Parathyroid adenoma (tissue), 2 donors: ENCODE data around the gene ZCCHC4.
A peak's percentile ranks its signal among the peaks of the same experiment; 100 is the strongest.

Source experiments
- H2AFZ ChIP-seq: fragments of 300-600 bp; sonication (generic); one replicate; pipeline ENCODE4 v1.7.0; 2017; ENCODE audit warnings: antibody characterized with exemption, mild to moderate bottlenecking
- H3K27ac ChIP-seq: fragments of 300-600 bp; sonication (generic); one replicate; pipeline ENCODE4 v1.7.0; 2017
- H3K27me3 ChIP-seq: fragments of 300-600 bp; sonication (generic); one replicate; pipeline ENCODE4 v1.7.0; 2017; ENCODE audit warnings: low read length; ENCODE audit not compliant: control insufficient read depth, insufficient read depth
- H3K36me3 ChIP-seq: fragments of 300-600 bp; sonication (generic); one replicate; pipeline ENCODE4 v1.7.0; 2017; ENCODE audit warnings: low read length; ENCODE audit not compliant: control insufficient read depth, insufficient read depth
- H3K4me1 ChIP-seq: fragments of 300-600 bp; sonication (generic); one replicate; pipeline ENCODE4 v1.7.0; 2017; ENCODE audit warnings: control low read depth
- H3K4me2 ChIP-seq: fragments of 300-600 bp; sonication (generic); one replicate; pipeline ENCODE4 v1.7.0; 2017; ENCODE audit warnings: low read length
- H3K4me3 ChIP-seq: fragments of 300-600 bp; sonication (generic); one replicate; pipeline ENCODE4 v1.7.0; 2017; ENCODE audit warnings: low read depth, low read length
- H3K79me2 ChIP-seq: fragments of 300-600 bp; sonication (generic); one replicate; pipeline ENCODE4 v1.7.0; 2017; ENCODE audit warnings: control low read depth
- H3K9ac ChIP-seq: fragments of 300-600 bp; sonication (generic); one replicate; pipeline ENCODE4 v1.7.0; 2017; ENCODE audit warnings: mild to moderate bottlenecking
- H3K9me3 ChIP-seq: fragments of 300-600 bp; sonication (generic); one replicate; pipeline ENCODE4 v1.7.0; 2017; ENCODE audit warnings: low read length; ENCODE audit not compliant: control insufficient read depth
- TF ChIP-seq, protein P1 (sequence below): fragments of 300-600 bp; sonication (generic); IDR thresholded peaks from one replicate; pipeline ENCODE4 v1.7.0; 2017; ENCODE audit warnings: antibody characterized with exemption, mild to moderate bottlenecking
- donor health status: primary hyperparathyroidism.

Gene ZCCHC4

GRCh38 chr4:25290490-25291067, 22.0 kb upstream of the ZCCHC4 start:
- H3K9ac ChIP-seq = no peak overlapping the region
- no peaks in the 10 kb centered on the region for H3K4me1 ChIP-seq
- TF ChIP-seq, protein P1, sequence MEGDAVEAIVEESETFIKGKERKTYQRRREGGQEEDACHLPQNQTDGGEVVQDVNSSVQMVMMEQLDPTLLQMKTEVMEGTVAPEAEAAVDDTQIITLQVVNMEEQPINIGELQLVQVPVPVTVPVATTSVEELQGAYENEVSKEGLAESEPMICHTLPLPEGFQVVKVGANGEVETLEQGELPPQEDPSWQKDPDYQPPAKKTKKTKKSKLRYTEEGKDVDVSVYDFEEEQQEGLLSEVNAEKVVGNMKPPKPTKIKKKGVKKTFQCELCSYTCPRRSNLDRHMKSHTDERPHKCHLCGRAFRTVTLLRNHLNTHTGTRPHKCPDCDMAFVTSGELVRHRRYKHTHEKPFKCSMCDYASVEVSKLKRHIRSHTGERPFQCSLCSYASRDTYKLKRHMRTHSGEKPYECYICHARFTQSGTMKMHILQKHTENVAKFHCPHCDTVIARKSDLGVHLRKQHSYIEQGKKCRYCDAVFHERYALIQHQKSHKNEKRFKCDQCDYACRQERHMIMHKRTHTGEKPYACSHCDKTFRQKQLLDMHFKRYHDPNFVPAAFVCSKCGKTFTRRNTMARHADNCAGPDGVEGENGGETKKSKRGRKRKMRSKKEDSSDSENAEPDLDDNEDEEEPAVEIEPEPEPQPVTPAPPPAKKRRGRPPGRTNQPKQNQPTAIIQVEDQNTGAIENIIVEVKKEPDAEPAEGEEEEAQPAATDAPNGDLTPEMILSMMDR = no peak
- H3K79me2 ChIP-seq = no peaks in the 10 kb centered on the region
- no peak overlapping the region for H3K4me3 ChIP-seq
- no peaks in the 10 kb centered on the region for H3K36me3 ChIP-seq
- no peak overlapping the region for H3K4me2 ChIP-seq
- no peak overlapping the region for H2AFZ ChIP-seq
- no peaks in the 10 kb centered on the region for H3K9me3 ChIP-seq
- no peaks in the 10 kb centered on the region for H3K27me3 ChIP-seq
- no peak overlapping the region for H3K27ac ChIP-seq

GRCh38 chr4:25291158-25291733, 21.3 kb upstream of the ZCCHC4 start:
- Histone ChIP-seq H3K79me2 (no peaks in the 10 kb centered on the region), H3K4me1 (no peaks in the 10 kb centered on the region), H3K36me3 (no peaks in the 10 kb centered on the region), H3K4me3 (no peak overlapping the region), H3K9ac (no peak overlapping the region), H3K9me3 (no peaks in the 10 kb centered on the region), H3K27ac (no peak overlapping the region), H2AFZ (no peak overlapping the region), H3K27me3 (no peaks in the 10 kb centered on the region), H3K4me2 (no peak overlapping the region)
- TF ChIP-seq, protein P1 = no peak

DNA sequence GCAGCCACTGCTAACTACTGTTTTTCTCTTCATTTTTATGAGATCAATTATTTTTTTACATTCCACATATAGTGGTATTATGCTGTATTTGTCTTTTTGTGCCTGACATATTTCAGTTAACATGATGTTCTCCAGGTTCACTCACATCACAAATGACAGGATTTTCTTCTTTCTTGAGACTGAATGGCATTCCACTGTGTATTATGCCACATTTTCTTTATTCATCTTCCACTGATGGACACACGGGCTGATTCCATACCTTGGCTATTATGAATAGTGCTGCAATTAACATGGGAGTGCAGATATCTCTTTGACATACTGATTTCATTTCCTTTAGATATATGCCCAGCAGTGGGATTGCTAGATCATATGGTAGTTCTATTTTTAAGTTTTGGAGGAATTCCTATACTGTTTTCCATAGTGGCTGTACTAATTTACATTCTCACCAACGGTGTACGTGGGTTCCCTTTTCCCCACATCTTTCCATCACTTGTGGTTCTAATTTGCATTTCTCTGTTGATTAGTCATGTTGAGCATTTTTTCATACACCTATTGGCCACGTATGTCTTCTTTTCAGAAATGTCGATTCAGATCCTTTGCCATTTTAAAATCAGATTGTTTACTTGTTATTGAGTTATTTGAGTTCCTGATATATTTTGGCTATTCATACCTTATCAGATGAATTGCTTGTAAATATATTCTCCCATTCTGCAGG, 14.9 kb upstream of the ZCCHC4 start:
- peaks cover 7% of the 10 kb centered on the region for H3K4me1 ChIP-seq
- TF ChIP-seq, protein P1 = no peak

DNA sequence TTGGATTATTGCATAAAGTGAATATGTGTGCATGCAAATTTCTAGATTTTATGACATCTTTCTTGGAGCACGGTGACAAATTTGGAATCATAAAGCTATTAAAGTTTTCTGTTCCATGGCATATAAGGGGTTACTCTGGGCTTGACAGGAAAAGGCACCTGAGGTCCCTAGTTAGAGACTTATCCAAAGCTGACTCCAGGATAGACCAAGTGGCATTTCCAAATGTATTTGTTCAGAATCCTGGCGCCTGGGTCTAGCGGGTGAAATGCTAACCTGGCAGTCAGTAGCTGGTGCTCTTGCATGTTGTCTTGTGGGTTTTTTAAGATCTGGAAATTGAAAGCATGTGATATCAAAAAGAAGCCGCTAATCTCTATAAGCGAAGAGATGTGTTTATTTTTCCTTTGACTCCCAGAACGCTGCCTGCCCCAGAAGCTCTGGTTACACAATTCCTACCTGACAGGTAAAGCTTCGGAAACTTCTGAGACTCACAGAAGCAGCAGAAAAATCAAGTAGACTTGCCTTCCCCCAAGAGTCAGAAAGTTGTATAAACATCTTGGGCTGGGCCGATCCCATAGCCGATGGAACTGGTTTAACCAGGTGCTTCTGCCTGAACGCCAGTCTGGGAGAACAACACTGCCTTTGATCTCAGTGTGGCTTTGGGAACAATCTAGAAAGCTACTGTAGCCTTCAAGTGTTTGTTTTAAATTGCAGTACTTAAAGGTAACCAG, 12.9 kb upstream of the ZCCHC4 start:
- H3K9ac ChIP-seq = no peak overlapping the region
- H2AFZ ChIP-seq = peak overlapping the region; percentile 67
- H3K27ac ChIP-seq = peak overlapping the region; percentile 77
- H3K4me2 ChIP-seq = peak overlapping the region; percentile 33
- no peaks in the 10 kb centered on the region for H3K27me3 ChIP-seq
- H3K4me3 ChIP-seq = peak overlapping the region; percentile 0
- no peaks in the 10 kb centered on the region for H3K36me3 ChIP-seq
- H3K9me3 ChIP-seq = no peaks in the 10 kb centered on the region
- peaks cover 14% of the 10 kb centered on the region for H3K4me1 ChIP-seq
- H3K79me2 ChIP-seq = no peaks in the 10 kb centered on the region
- TF ChIP-seq, protein P1 = peak; percentile 8

More for the DNA sequence above, 14.9 kb upstream of the ZCCHC4 start:
- Histone ChIP-seq H3K79me2 (no peaks in the 10 kb centered on the region), H3K4me3 (no peak overlapping the region), H3K9me3 (no peaks in the 10 kb centered on the region), H3K27me3 (no peaks in the 10 kb centered on the region), H3K9ac (no peak overlapping the region), H3K27ac (no peak overlapping the region), H2AFZ (no peak overlapping the region), H3K4me2 (no peak overlapping the region), H3K36me3 (no peaks in the 10 kb centered on the region)
